ENCODE measurements around the gene ZBTB49.

Gene ZBTB49

GRCh38 chr4:4315461-4316149 lies 25.6 kb downstream of the ZBTB49 start:
- H3K4me1 ChIP-seq (ENCODE audit: insufficient read depth, low read length), result no peaks in the 10 kb centered on the region
- no peak overlapping the region for H3K27ac ChIP-seq (ENCODE audit: low read length)
- H3K4me3 ChIP-seq (ENCODE audit: low read length), result no peak overlapping the region
- no peaks in the 10 kb centered on the region for H3K9me3 ChIP-seq (ENCODE audit: insufficient read depth, low read depth, low read length)
- H3K27me3 ChIP-seq (ENCODE audit: insufficient read depth, low read length), result no peaks in the 10 kb centered on the region
- peaks cover 34% of the 10 kb centered on the region for H3K36me3 ChIP-seq (ENCODE audit: insufficient read depth, low read depth, low read length)
- H3K9ac ChIP-seq (ENCODE audit: low read depth, low read length), result no peak overlapping the region

- Histone ChIP-seq H3K4me3 (ENCODE audit: low read length) (no peak overlapping the region), H3K9ac (ENCODE audit: low read depth, low read length) (no peak overlapping the region), H3K9me3 (ENCODE audit: insufficient read depth, low read depth, low read length) (no peaks in the 10 kb centered on the region), H3K36me3 (ENCODE audit: insufficient read depth, low read depth, low read length) (peaks cover 39% of the 10 kb centered on the region), H3K4me1 (ENCODE audit: insufficient read depth, low read length) (no peaks in the 10 kb centered on the region), H3K27ac (ENCODE audit: low read length) (no peak overlapping the region), H3K27me3 (ENCODE audit: insufficient read depth, low read length) (no peaks in the 10 kb centered on the region)
Observed at GRCh38 chr4:4316150-4316495, 26.1 kb downstream of the ZBTB49 start.

- Histone ChIP-seq H3K36me3 (ENCODE audit: insufficient read depth, low read depth, low read length) (peaks cover 51% of the 10 kb centered on the region), H3K27me3 (ENCODE audit: insufficient read depth, low read length) (no peaks in the 10 kb centered on the region), H3K27ac (ENCODE audit: low read length) (no peak overlapping the region), H3K9ac (ENCODE audit: low read depth, low read length) (no peak overlapping the region), H3K4me3 (ENCODE audit: low read length) (no peak overlapping the region), H3K4me1 (ENCODE audit: insufficient read depth, low read length) (no peaks in the 10 kb centered on the region), H3K9me3 (ENCODE audit: insufficient read depth, low read depth, low read length) (no peaks in the 10 kb centered on the region)
Observed at GRCh38 chr4:4317496-4318232, 27.6 kb downstream of the ZBTB49 start.

- Histone ChIP-seq H3K36me3 (ENCODE audit: insufficient read depth, low read depth, low read length) (peaks cover 45% of the 10 kb centered on the region), H3K9ac (ENCODE audit: low read depth, low read length) (no peak overlapping the region), H3K27ac (ENCODE audit: low read length) (no peak overlapping the region)
Observed at GRCh38 chr4:4320528-4320927, 30.5 kb downstream of the ZBTB49 start.

GRCh38 chr4:4320951-4321714 lies 31.1 kb downstream of the ZBTB49 start:
- no peak overlapping the region for H3K27ac ChIP-seq (ENCODE audit: low read length)
- H3K9ac ChIP-seq (ENCODE audit: low read depth, low read length), result no peak overlapping the region
- no peaks in the 10 kb centered on the region for H3K27me3 ChIP-seq (ENCODE audit: insufficient read depth, low read length)
- H3K36me3 ChIP-seq (ENCODE audit: insufficient read depth, low read depth, low read length), result peaks cover 39% of the 10 kb centered on the region
- peaks cover 11% of the 10 kb centered on the region for H3K4me1 ChIP-seq (ENCODE audit: insufficient read depth, low read length)
- H3K9me3 ChIP-seq (ENCODE audit: insufficient read depth, low read depth, low read length), result no peaks in the 10 kb centered on the region
- H3K4me3 ChIP-seq (ENCODE audit: low read length), result no peak overlapping the region

More at GRCh38 chr4:4320528-4320927, 30.5 kb downstream of the ZBTB49 start:
- no peak overlapping the region for H3K4me3 ChIP-seq (ENCODE audit: low read length)
- H3K9me3 ChIP-seq (ENCODE audit: insufficient read depth, low read depth, low read length), result no peaks in the 10 kb centered on the region
- H3K27me3 ChIP-seq (ENCODE audit: insufficient read depth, low read length), result no peaks in the 10 kb centered on the region
- H3K4me1 ChIP-seq (ENCODE audit: insufficient read depth, low read length), result peaks cover 11% of the 10 kb centered on the region

GRCh38 chr4:4321951-4322688 lies 32.1 kb downstream of the ZBTB49 start:
- Histone ChIP-seq H3K27me3 (ENCODE audit: insufficient read depth, low read length) (no peaks in the 10 kb centered on the region), H3K27ac (ENCODE audit: low read length) (no peak overlapping the region), H3K9ac (ENCODE audit: low read depth, low read length) (no peak overlapping the region), H3K36me3 (ENCODE audit: insufficient read depth, low read depth, low read length) (peaks cover 31% of the 10 kb centered on the region), H3K9me3 (ENCODE audit: insufficient read depth, low read depth, low read length) (no peaks in the 10 kb centered on the region), H3K4me3 (ENCODE audit: low read length) (no peak overlapping the region), H3K4me1 (ENCODE audit: insufficient read depth, low read length) (peaks cover 11% of the 10 kb centered on the region)

- Histone ChIP-seq H3K9me3 (ENCODE audit: insufficient read depth, low read depth, low read length) (no peaks in the 10 kb centered on the region), H3K36me3 (ENCODE audit: insufficient read depth, low read depth, low read length) (peaks cover 25% of the 10 kb centered on the region), H3K27ac (ENCODE audit: low read length) (no peak overlapping the region)
Observed at GRCh38 chr4:4323705-4324534, 33.9 kb downstream of the ZBTB49 start.

GRCh38 chr4:4325321-4325720 lies 35.3 kb downstream of the ZBTB49 start:
- Histone ChIP-seq H3K9ac (ENCODE audit: low read depth, low read length) (no peak overlapping the region), H3K4me1 (ENCODE audit: insufficient read depth, low read length) (peaks cover 11% of the 10 kb centered on the region), H3K36me3 (ENCODE audit: insufficient read depth, low read depth, low read length) (peaks cover 20% of the 10 kb centered on the region), H3K4me3 (ENCODE audit: low read length) (no peak overlapping the region), H3K9me3 (ENCODE audit: insufficient read depth, low read depth, low read length) (no peaks in the 10 kb centered on the region), H3K27ac (ENCODE audit: low read length) (no peak overlapping the region), H3K27me3 (ENCODE audit: insufficient read depth, low read length) (no peaks in the 10 kb centered on the region)

More at GRCh38 chr4:4323705-4324534, 33.9 kb downstream of the ZBTB49 start:
- peak overlapping the region; percentile 46; the same call in 1 of the 2 replicates for H3K9ac ChIP-seq (ENCODE audit: low read depth, low read length)
- no peak overlapping the region for H3K4me3 ChIP-seq (ENCODE audit: low read length)
- no peaks in the 10 kb centered on the region for H3K27me3 ChIP-seq (ENCODE audit: insufficient read depth, low read length)
- peaks cover 11% of the 10 kb centered on the region for H3K4me1 ChIP-seq (ENCODE audit: insufficient read depth, low read length)

GRCh38 chr4:4326166-4326565 lies 36.1 kb downstream of the ZBTB49 start:
- Histone ChIP-seq H3K9ac (ENCODE audit: low read depth, low read length) (no peak overlapping the region), H3K4me3 (ENCODE audit: low read length) (no peak overlapping the region), H3K36me3 (ENCODE audit: insufficient read depth, low read depth, low read length) (peaks cover 12% of the 10 kb centered on the region), H3K4me1 (ENCODE audit: insufficient read depth, low read length) (peaks cover 11% of the 10 kb centered on the region), H3K9me3 (ENCODE audit: insufficient read depth, low read depth, low read length) (no peaks in the 10 kb centered on the region), H3K27me3 (ENCODE audit: insufficient read depth, low read length) (no peaks in the 10 kb centered on the region), H3K27ac (ENCODE audit: low read length) (no peak overlapping the region)

- Histone ChIP-seq H3K27me3 (ENCODE audit: insufficient read depth, low read length) (no peaks in the 10 kb centered on the region), H3K27ac (ENCODE audit: low read length) (no peak overlapping the region), H3K4me1 (ENCODE audit: insufficient read depth, low read length) (peaks cover 11% of the 10 kb centered on the region), H3K9ac (ENCODE audit: low read depth, low read length) (no peak overlapping the region), H3K9me3 (ENCODE audit: insufficient read depth, low read depth, low read length) (no peaks in the 10 kb centered on the region; the same call in 1 of the 2 replicates), H3K36me3 (ENCODE audit: insufficient read depth, low read depth, low read length) (0 out of 2 replicates have a peak, but pooled peaks cover under 1% of the 10 kb centered on the region), H3K4me3 (ENCODE audit: low read length) (peak overlapping the region; percentile 40; the same call in 1 of the 2 replicates)
Observed at GRCh38 chr4:4327652-4328121, 37.6 kb downstream of the ZBTB49 start.
